ENCODE results near the gene UTF1.

DNA sequence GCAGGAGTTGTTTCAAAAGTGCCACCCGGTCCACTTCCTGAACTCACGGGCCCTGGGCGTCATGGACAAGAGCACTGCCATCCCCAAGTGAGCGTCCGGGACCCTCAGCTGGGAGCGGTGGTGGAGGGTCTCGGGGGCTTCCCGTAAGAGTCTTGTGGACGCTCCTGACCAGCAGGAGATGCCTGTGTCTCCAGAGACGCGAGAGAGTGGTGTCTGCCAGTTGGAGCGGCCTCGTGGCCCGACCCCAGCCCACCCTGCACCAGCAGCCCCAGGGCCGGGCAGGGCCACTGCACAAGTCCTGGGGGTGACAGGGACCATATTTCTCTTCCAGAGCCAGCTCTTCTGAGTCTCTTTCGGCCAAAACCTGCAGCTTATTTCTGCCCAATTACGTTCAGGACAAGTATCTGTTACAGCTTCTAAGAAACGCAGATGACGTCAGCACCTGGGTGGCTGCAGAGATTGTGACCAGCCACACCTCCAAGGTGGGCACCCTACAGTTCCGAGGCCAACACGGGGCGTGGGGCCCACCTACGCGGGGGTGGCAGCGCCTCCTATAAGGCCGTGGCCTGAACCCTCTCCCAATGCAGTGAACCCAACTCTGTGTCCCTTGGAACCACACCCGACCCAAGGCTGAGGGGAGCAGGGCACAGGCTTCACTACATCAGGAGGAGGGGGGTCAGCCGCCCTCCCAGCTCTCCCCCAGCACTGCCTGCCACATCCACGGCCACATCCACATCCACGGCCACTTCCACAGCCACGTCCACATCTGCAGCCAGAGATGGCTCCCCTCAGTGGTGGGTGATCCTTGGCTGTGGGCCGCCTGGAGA is 16.2 kb upstream of the UTF1 start:
- no peak for TF ChIP-seq CTCF (IDR thresholded peaks at IDR 0.05)
- no peak for TF ChIP-seq POLR2A (IDR thresholded peaks at IDR 0.05)
